Spleen (tissue), 11 donors: Measurements from ENCODE around the gene PLK3. TPM values are rescaled to one million over a fixed set of nuclear protein-coding genes. Genes with fewer than 3 reads are reported as not detected.
"Not testable (repeated sequence)": the region's sequence is repeated elsewhere in the genome, so short reads cannot be mapped to it uniquely, and the experiment has no call there.

ENCODE experiments used
- DNase-seq: peaks from one replicate; pipeline ENCODE4 v3.0.0-alpha.2; 2020
- H3K27ac ChIP-seq, 8 donors: fragments of 200-600 bp; sonication (generic) in 7 of 8; 1 replicate in 4 of 8; 2 replicates in 4 of 8; pipeline versions ENCODE4 v1.5.0 to v1.8.0; 2016 to 2021; ENCODE audit warnings: inconsistent platforms in 4 of 8, mild to moderate bottlenecking in 4 of 8, moderate library complexity in 1 of 8
- H3K27me3 ChIP-seq, 7 donors: fragments of 200-600 bp; sonication (generic) in 6 of 7; replicated peaks in 1 of 7; 1 replicate in 4 of 7; 2 replicates in 3 of 7; pipeline versions ENCODE4 v1.5.0 to v1.8.0; 2016 to 2021; ENCODE audit warnings: inconsistent platforms in 3 of 7, mild to moderate bottlenecking in 1 of 7
- H3K36me3 ChIP-seq, 6 donors: fragments of 200-600 bp; sonication (generic) in 5 of 6; 1 replicate in 4 of 6; 2 replicates in 2 of 6; pipeline versions ENCODE4 v1.5.0 to v1.8.0; 2016 to 2021; ENCODE audit warnings: inconsistent platforms in 2 of 6
- H3K4me1 ChIP-seq, 6 donors: fragments of 200-600 bp; sonication (generic) in 5 of 6; 1 replicate in 3 of 6; 2 replicates in 3 of 6; pipeline versions ENCODE4 v1.5.0 to v1.8.0; 2016 to 2021; ENCODE audit warnings: inconsistent platforms in 3 of 6
- H3K4me3 ChIP-seq, 8 donors: fragments of 200-600 bp; sonication (generic) in 7 of 8; 1 replicate in 4 of 8; 2 replicates in 4 of 8; pipeline versions ENCODE4 v1.5.0 to v1.8.0; 2016 to 2021; ENCODE audit warnings: inconsistent platforms in 4 of 8, mild to moderate bottlenecking in 4 of 8, moderate library complexity in 2 of 8
- H3K9me3 ChIP-seq, 8 donors: fragments of 200-600 bp; sonication (generic) in 7 of 8; 1 replicate in 4 of 8; 2 replicates in 4 of 8; pipeline versions ENCODE4 v1.5.0 to v1.8.0; 2016 to 2021; ENCODE audit warnings: inconsistent platforms in 4 of 8
- POLR2A ChIP-seq, 3 donors: fragments of 450-650 bp; IDR thresholded peaks; one replicate each; pipeline ENCODE4 v1.5.1; 2017; ENCODE audit warnings: antibody characterized with exemption in 3 of 3, mild to moderate bottlenecking in 1 of 3
- POLR2AphosphoS5 ChIP-seq, 3 donors: sonication (generic); formaldehyde crosslinking; IDR thresholded peaks; one replicate each; pipeline ENCODE4 v1.5.1; 2017; ENCODE audit warnings: antibody characterized with exemption in 3 of 3
- WGBS, 5 donors: extraction: QIAGEN DNeasy Blood & Tissue Kit in 3 of 5; methylation state at CpG; one replicate each; pipeline versions ENCODE4 v1.1.5 to v1.1.7; 2013 to 2018; 5-methylcytosine and 5-hydroxymethylcytosine counted together
- intact Hi-C: fragments of 100-400 bp; cut with DNase I; formaldehyde crosslinking; loops from one replicate; pipeline ENCODE4 v1.15.0; 2023; ENCODE audit warnings: low total_unique reads
- polyA plus RNA-seq, 3 donors: library from polyadenylated mRNA; stranded (reverse); fragments of 200-250 nt; gene quantifications; one replicate each; pipeline ENCODE4 v1.2.1, GENCODE V29; 2013
- total RNA-seq, 7 donors: library from RNA; depleted of rRNA in 3 of 7; stranded (reverse); fragments of >200 nt in 3 of 7; fragmentation: NEBNext Ultra II Directional in 4 of 7; extraction: Animal tissue kit (Norgen Biotek cat#: 25700) in 4 of 7; gene quantifications; one replicate each; pipeline versions ENCODE4 v1.1.0 to v1.2.1, GENCODE V29; 2016 to 2021
- TF ChIP-seq, protein P1 (sequence below), 11 experiments: fragments of 200-600 bp in 7 of 11; fragments of 450-650 bp in 4 of 11; sonication (generic) in 4 of 11; IDR thresholded peaks in 8 of 11; conservative IDR thresholded peaks in 3 of 11; 1 replicate in 7 of 11; 2 replicates in 4 of 11; pipeline versions ENCODE4 v1.4.0 to v1.8.0; 2016 to 2021; ENCODE audit warnings: antibody characterized with exemption in 11 of 11, inconsistent platforms in 4 of 11, mild to moderate bottlenecking in 1 of 11
- donor health status: healthy with polysubstance abuse.
- donor health status: DM: no; HTN: no; CAD: no; lungs with moderate emphysema.
- donor health status: DM: no; HTN: no; CAD: no.
- donor health status: Bipolar disorder and iron deficiency.
- donor health status: healthy.
- donor health status: DM: no; HTN: no; CAD: no.
- donor health status: DM: yes; HTN: yes; CAD: no.

PLK3 gene
- total and polyA plus RNA-seq, 10 donors = 14.7 to 51.7 (median 27.6) TPM

DNA sequence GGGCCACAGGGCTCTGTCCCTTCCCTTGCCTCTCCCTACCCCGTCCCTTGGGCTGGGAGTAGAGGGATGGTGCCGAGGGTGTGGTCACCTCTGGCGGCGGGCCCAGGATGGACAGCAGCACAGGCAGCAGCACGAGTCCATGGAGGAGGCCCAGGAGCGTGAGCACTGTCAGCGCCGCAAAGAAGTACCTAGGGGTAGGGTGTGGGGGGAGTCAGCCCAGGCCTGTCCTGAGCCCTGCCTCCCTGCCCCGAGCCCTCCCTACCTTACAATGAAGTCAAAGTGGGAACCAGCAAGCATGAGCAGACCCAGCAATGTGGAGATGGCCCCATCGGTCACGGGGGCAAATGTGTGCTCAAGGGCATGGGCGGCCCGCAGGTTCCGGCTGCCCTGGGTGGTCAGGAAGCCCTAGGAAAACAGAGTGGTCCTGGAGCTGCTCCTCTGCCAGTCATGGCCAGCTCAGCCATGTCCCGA, 22.8 kb downstream of the PLK3 start:
- Histone ChIP-seq H3K4me1 (peaks cover 8 to 48% (median 37%) of the 10 kb centered on the region in 6 donors), H3K27me3 (no peaks in the 10 kb centered on the region), H3K4me3 (no peak overlapping the region), H3K27ac (no peak overlapping the region), H3K36me3 (no peaks in the 10 kb centered on the region), H3K9me3 (no peaks in the 10 kb centered on the region)
- peak; percentile 72 for DNase-seq
- intact Hi-C loops = loop anchor here (5.0 kb wide), 1 partner anchor 36 kb away; the partner anchor contains the start of gene BEST4
- TF ChIP-seq POLR2A (IDR thresholded peaks at IDR 0.05) (no peak), POLR2AphosphoS5 (IDR thresholded peaks at IDR 0.05) (no peak)
- TF ChIP-seq, protein P1, sequence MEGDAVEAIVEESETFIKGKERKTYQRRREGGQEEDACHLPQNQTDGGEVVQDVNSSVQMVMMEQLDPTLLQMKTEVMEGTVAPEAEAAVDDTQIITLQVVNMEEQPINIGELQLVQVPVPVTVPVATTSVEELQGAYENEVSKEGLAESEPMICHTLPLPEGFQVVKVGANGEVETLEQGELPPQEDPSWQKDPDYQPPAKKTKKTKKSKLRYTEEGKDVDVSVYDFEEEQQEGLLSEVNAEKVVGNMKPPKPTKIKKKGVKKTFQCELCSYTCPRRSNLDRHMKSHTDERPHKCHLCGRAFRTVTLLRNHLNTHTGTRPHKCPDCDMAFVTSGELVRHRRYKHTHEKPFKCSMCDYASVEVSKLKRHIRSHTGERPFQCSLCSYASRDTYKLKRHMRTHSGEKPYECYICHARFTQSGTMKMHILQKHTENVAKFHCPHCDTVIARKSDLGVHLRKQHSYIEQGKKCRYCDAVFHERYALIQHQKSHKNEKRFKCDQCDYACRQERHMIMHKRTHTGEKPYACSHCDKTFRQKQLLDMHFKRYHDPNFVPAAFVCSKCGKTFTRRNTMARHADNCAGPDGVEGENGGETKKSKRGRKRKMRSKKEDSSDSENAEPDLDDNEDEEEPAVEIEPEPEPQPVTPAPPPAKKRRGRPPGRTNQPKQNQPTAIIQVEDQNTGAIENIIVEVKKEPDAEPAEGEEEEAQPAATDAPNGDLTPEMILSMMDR (IDR thresholded peaks at IDR 0.05 in 8 of 11, conservative IDR thresholded peaks at IDR 0.05 in 3 of 11) = no peak
- WGBS, 5 donors = 90 to 94% (median 93%) methylated on average over 11 to 15 of the region's 15 CpGs

- H3K27me3 ChIP-seq, H3K27ac ChIP-seq, H3K36me3 ChIP-seq, H3K4me3 ChIP-seq, H3K9me3 ChIP-seq: not testable (repeated sequence)
- H3K4me1 ChIP-seq = peaks cover 8 to 38% (median 26%) of the 10 kb centered on the region in 6 donors
- intact Hi-C loops = loop anchor here (5.0 kb wide), 1 partner anchor 37 kb away; the partner anchor contains the start of gene BEST4
- 92 to 95% (median 93%) methylated on average over 6 of the region's 6 CpGs for WGBS, 5 donors
- DNase-seq = peak; percentile 19
These were observed 24.2 kb downstream of the PLK3 start for GRCh38 chr1:44824392-44824791.

GRCh38 chr1:44826375-44827196, 26.4 kb downstream of the PLK3 start:
- Histone ChIP-seq H3K27me3 (no peaks in the 10 kb centered on the region), H3K4me3 (peak overlapping the region in 2 of 8 donors; percentile 1 to 4), H3K27ac (peak overlapping the region in 6 of 8 donors; percentile 35 to 70 (median 62)), H3K9me3 (no peaks in the 10 kb centered on the region), H3K4me1 (peaks cover 0 to 46% (median 20%) of the 10 kb centered on the region in 6 donors), H3K36me3 (no peaks in the 10 kb centered on the region)
- TF ChIP-seq POLR2A (IDR thresholded peaks at IDR 0.05) (no peak), POLR2AphosphoS5 (IDR thresholded peaks at IDR 0.05) (peak; percentile 48 to 85 (median 70))
- intact Hi-C loops = no loop called here
- DNase-seq = peak; percentile 91
- WGBS, 5 donors = 14 to 28% (median 22%) methylated on average over 18 to 24 of the region's 24 CpGs

GRCh38 chr1:44827197-44828002, 27.2 kb downstream of the PLK3 start:
- WGBS, 5 donors = 87 to 91% (median 89%) methylated on average over 24 to 28 of the region's 28 CpGs
- Histone ChIP-seq H3K4me3 (no peak overlapping the region), H3K27me3 (no peaks in the 10 kb centered on the region), H3K36me3 (no peaks in the 10 kb centered on the region), H3K27ac (peak overlapping the region in 5 of 8 donors; percentile 55 to 70 (median 63)), H3K4me1 (peaks cover 0 to 54% (median 24%) of the 10 kb centered on the region in 6 donors), H3K9me3 (no peaks in the 10 kb centered on the region)
- DNase-seq = peak; percentile 74
- intact Hi-C loops = no loop called here
- TF ChIP-seq, protein P1 (IDR thresholded peaks at IDR 0.05 in 8 of 11, conservative IDR thresholded peaks at IDR 0.05 in 3 of 11) = no peak
- no peak for TF ChIP-seq POLR2AphosphoS5 (IDR thresholded peaks at IDR 0.05)
- TF ChIP-seq POLR2A (IDR thresholded peaks at IDR 0.05) = no peak
